K562 (cell line): ENCODE data around the gene CNR2.

Experiments used
- CAMTA2 ChIP-seq: fragments of 250-450 bp; sonication (Bioruptor Pico); conservative IDR thresholded peaks from 2 replicates; pipeline ENCODE4 v1.5.1; 2022
- CTCF ChIP-seq, 3 experiments: IDR thresholded peaks in 2 of 3; conservative IDR thresholded peaks in 1 of 3; 2 replicates each; pipeline ENCODE4 v1.5.1; 2011 to 2012; ENCODE audit warnings: low read length in 3 of 3, mild to moderate bottlenecking in 3 of 3, control low read depth in 2 of 3, improper control_type of control experiment in 1 of 3, inconsistent platforms in 1 of 3, low read depth in 1 of 3, mixed read lengths in 1 of 3, moderate library complexity in 1 of 3; ENCODE audit not compliant: insufficient read depth in 2 of 3
- GABPA ChIP-seq: fragments of 200-800 bp; sonication (Bioruptor generic); conservative IDR thresholded peaks from 2 replicates; pipeline ENCODE4 v1.6.1; 2016; ENCODE audit warnings: low read depth, missing genetic modification characterization, missing compliant biosample characterization
- HDAC2 ChIP-seq: fragments of 450-650 bp; IDR thresholded peaks from 2 replicates; pipeline ENCODE4 v1.6.1; 2016; ENCODE audit warnings: mild to moderate bottlenecking
- NFATC3 ChIP-seq: fragments of 450-650 bp; IDR thresholded peaks from 2 replicates; pipeline ENCODE4 v1.6.1; 2017; ENCODE audit warnings: mild to moderate bottlenecking
- POU5F1 ChIP-seq: fragments of 150-350 bp; IDR thresholded peaks from 2 replicates; pipeline ENCODE4 v1.6.1; 2014; ENCODE audit warnings: borderline replicate concordance, low read length, low read depth, mild to moderate bottlenecking; ENCODE audit not compliant: partially characterized antibody
- SIN3A ChIP-seq, 2 experiments: fragments of 150-350 bp in 1 of 2; IDR thresholded peaks; 2 replicates each; pipeline ENCODE4 v1.6.1; 2011 to 2016; ENCODE audit warnings: borderline replicate concordance in 2 of 2, low read depth in 2 of 2, low read length in 2 of 2, mild to moderate bottlenecking in 2 of 2, moderate library complexity in 2 of 2; ENCODE audit not compliant: control insufficient read depth in 1 of 2
- SPI1 ChIP-seq: IDR thresholded peaks from 2 replicates; pipeline ENCODE4 v1.6.1; 2011; ENCODE audit warnings: low read depth, low read length, control low read depth, borderline replicate concordance
- XRCC5 ChIP-seq: fragments of 200-400 bp; formaldehyde crosslinking; IDR thresholded peaks from 2 replicates; pipeline ENCODE4 v1.6.1; 2017; ENCODE audit warnings: low read depth, mild to moderate bottlenecking, low read length
- ZBED1 ChIP-seq: IDR thresholded peaks from 2 replicates; pipeline ENCODE4 v1.6.1; 2014
- ZNF311 ChIP-seq: fragments of 250-450 bp; sonication (Bioruptor Pico); IDR thresholded peaks from 2 replicates; pipeline ENCODE4 v1.4.0; 2020; ENCODE audit warnings: mild to moderate bottlenecking, moderate library complexity

GRCh38 chr1:23910553-23911246 is 2.5 kb downstream of the CNR2 start:
- TF ChIP-seq HDAC2 (no peak), CAMTA2 (CRISPR knock-in tag) (no peak), NFATC3 (no peak), POU5F1 (no peak), CTCF (IDR thresholded peaks at IDR 0.05 in 2 of 3, conservative IDR thresholded peaks at IDR 0.05 in 1 of 3; ENCODE audit: insufficient read depth in 2 of 3, low read depth in 1 of 3, low read length in 3 of 3) (no peak), SIN3A (IDR thresholded peaks at IDR 0.05; ENCODE audit: borderline replicate concordance in 2 of 2, control insufficient read depth in 1 of 2, low read depth in 2 of 2, low read length in 2 of 2) (no peak), SPI1 (no peak), GABPA (tag) (no peak), ZNF311 (CRISPR knock-in tag) (no peak), XRCC5 (no peak), ZBED1 (no peak)
